Measurements from ENCODE around the gene CCDC180.

- TF ChIP-seq POLR2AphosphoS5 (IDR thresholded peaks at IDR 0.05; ENCODE audit: low read depth, low read length) (no peak), SIN3A (IDR thresholded peaks at IDR 0.05; ENCODE audit: borderline replicate concordance, insufficient read depth, low read length) (no peak)
These were observed 1.8 kb downstream of the CCDC180 start for GRCh38 chr9:97309260-97309659.

All from PFSK-1 (cell line).